ENCODE measurements around the gene GRIK2. TPM values are rescaled to one million over a fixed set of nuclear protein-coding genes. Genes with fewer than 3 reads are reported as not detected.
"Not testable (repeated sequence)": the region's sequence is repeated elsewhere in the genome, so short reads cannot be mapped to it uniquely, and the experiment has no call there.

GRIK2 gene
- total RNA-seq, 1 donor: under 0.01 TPM

GRCh38 chr6:101956961-101957360 lies 563.5 kb downstream of the GRIK2 start:
- DNase-seq (ENCODE audit: low read depth in 2 of 3, low spot score in 2 of 3): no peak

- DNase-seq (ENCODE audit: low read depth in 2 of 3, low spot score in 2 of 3): no peak
These were observed 567.8 kb downstream of the GRIK2 start for GRCh38 chr6:101961357-101961756.

- no peak for DNase-seq (ENCODE audit: low read depth in 2 of 3, low spot score in 2 of 3)
These were observed 587.4 kb downstream of the GRIK2 start for GRCh38 chr6:101980924-101981323.

- no peak for DNase-seq (ENCODE audit: low read depth in 2 of 3, low spot score in 2 of 3)
These were observed 593.0 kb downstream of the GRIK2 start for GRCh38 chr6:101986476-101986875.

GRCh38 chr6:101992286-101992685 lies 598.8 kb downstream of the GRIK2 start:
- DNase-seq (ENCODE audit: low read depth in 2 of 3, low spot score in 2 of 3): no peak

GRCh38 chr6:101994521-101994920 lies 601.0 kb downstream of the GRIK2 start:
- no peak for DNase-seq (ENCODE audit: low read depth in 2 of 3, low spot score in 2 of 3)

GRCh38 chr6:102015431-102015830 lies 621.9 kb downstream of the GRIK2 start:
- no peak for DNase-seq (ENCODE audit: low read depth in 2 of 3, low spot score in 2 of 3)

- DNase-seq (ENCODE audit: low read depth in 2 of 3, low spot score in 2 of 3): no peak
These were observed 628.8 kb downstream of the GRIK2 start for GRCh38 chr6:102022281-102022680.

GRCh38 chr6:102022803-102023202 lies 629.3 kb downstream of the GRIK2 start:
- no peak for DNase-seq (ENCODE audit: low read depth in 2 of 3, low spot score in 2 of 3)

GRCh38 chr6:102023977-102024657 lies 630.6 kb downstream of the GRIK2 start:
- DNase-seq (ENCODE audit: low read depth in 2 of 3, low spot score in 2 of 3): no peak

- no peak for DNase-seq (ENCODE audit: low read depth in 2 of 3, low spot score in 2 of 3)
These were observed 633.1 kb downstream of the GRIK2 start for GRCh38 chr6:102026649-102027048.

GRCh38 chr6:102028176-102028575 lies 634.7 kb downstream of the GRIK2 start:
- DNase-seq (ENCODE audit: low read depth in 2 of 3, low spot score in 2 of 3): no peak

- no peak for DNase-seq (ENCODE audit: low read depth in 2 of 3, low spot score in 2 of 3)
These were observed 645.5 kb downstream of the GRIK2 start for GRCh38 chr6:102038964-102039363.

- no peak for DNase-seq (ENCODE audit: low read depth in 2 of 3, low spot score in 2 of 3)
These were observed 645.9 kb downstream of the GRIK2 start for GRCh38 chr6:102039441-102039840.

GRCh38 chr6:102051001-102051400 lies 657.5 kb downstream of the GRIK2 start:
- no peak for DNase-seq (ENCODE audit: low read depth in 2 of 3, low spot score in 2 of 3)

- no peak for DNase-seq (ENCODE audit: low read depth in 2 of 3, low spot score in 2 of 3)
These were observed 658.2 kb downstream of the GRIK2 start for GRCh38 chr6:102051720-102052119.

- DNase-seq (ENCODE audit: low read depth in 2 of 3, low spot score in 2 of 3): no peak
These were observed 670.6 kb downstream of the GRIK2 start for GRCh38 chr6:102064142-102064541.

GRCh38 chr6:102066301-102066700 lies 672.8 kb downstream of the GRIK2 start:
- DNase-seq (ENCODE audit: low read depth in 2 of 3, low spot score in 2 of 3): no peak

- no peak for DNase-seq (ENCODE audit: low read depth in 2 of 3, low spot score in 2 of 3)
These were observed 674.9 kb downstream of the GRIK2 start for GRCh38 chr6:102068349-102068929.

GRCh38 chr6:102075539-102075938 lies 682.0 kb downstream of the GRIK2 start:
- DNase-seq (ENCODE audit: low read depth in 2 of 3, low spot score in 2 of 3): no peak

GRCh38 chr6:102085257-102085656 lies 691.7 kb downstream of the GRIK2 start:
- no peak for DNase-seq (ENCODE audit: low read depth in 2 of 3, low spot score in 2 of 3)

- DNase-seq (ENCODE audit: low read depth in 2 of 3, low spot score in 2 of 3): not testable (repeated sequence)
These were observed 694.7 kb downstream of the GRIK2 start for GRCh38 chr6:102088160-102088559.

GRCh38 chr6:102114402-102114801 lies 720.9 kb downstream of the GRIK2 start:
- no peak for DNase-seq (ENCODE audit: low read depth in 2 of 3, low spot score in 2 of 3)

All from hematopoietic multipotent progenitor cell (in vitro differentiated cells).